GM15510 (cell line): Measurements from ENCODE around the gene STXBP1.

Experiments
- POLR2A ChIP-seq: IDR thresholded peaks from 3 replicates; pipeline ENCODE4 v1.6.1; 2011; ENCODE audit warnings: borderline replicate concordance; ENCODE audit not compliant: insufficient read length; ENCODE audit errors: extremely low read depth

The STXBP1 gene

DNA sequence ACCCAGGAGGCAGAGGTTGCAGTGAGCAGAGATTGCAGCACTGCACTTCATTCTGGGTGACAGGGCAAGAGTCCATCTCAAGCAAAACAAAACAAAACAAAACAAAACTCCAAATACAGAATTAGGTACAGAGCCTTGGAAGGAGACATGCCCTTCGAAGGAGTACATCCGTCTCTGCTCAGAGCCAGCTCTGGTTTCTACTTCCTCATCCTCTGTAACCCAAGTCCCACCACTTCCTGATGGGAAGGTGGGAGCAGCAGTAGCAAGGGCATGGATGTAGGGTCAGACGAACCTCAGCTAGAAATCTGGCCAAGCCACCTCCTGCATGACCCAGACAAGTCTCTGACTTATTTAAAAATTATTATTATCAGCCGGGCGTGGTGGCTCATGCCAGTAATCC, 16.5 kb upstream of the STXBP1 start:
- no peak for TF ChIP-seq POLR2A

DNA sequence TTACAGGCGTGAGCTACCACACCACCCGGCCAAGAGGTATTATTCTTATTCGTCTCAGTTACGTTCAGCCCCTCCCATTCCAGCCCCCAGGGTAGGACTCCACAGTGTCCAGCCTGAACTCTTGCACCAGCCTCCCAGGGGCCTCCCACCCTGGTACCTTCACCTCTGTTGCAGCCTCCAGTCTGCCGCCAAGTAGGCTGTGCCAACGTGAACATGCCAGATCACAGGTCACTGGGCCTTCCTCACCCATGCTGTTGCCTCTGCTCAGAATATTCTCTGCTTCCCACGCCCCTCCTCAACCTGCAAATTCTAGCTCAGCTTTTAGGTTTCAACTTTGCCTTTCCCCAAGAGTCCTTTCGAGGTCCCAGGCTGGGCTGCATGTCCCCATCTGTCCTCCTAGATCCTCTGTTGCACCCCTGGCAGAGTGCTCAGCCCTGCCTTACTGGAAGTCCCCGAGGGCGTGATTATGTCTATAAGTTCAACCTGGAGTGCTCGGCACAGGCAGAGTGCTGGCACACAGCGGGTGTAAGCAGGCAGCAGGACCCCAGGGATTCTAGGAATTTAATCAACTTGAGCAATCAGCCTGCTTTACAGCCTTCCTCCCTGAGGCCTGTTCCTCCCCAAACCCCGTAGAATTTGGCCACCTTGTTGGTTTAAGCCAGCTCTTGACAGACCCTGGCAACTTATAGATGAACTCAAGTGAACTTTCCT, 13.1 kb upstream of the STXBP1 start:
- no peak for TF ChIP-seq POLR2A

DNA sequence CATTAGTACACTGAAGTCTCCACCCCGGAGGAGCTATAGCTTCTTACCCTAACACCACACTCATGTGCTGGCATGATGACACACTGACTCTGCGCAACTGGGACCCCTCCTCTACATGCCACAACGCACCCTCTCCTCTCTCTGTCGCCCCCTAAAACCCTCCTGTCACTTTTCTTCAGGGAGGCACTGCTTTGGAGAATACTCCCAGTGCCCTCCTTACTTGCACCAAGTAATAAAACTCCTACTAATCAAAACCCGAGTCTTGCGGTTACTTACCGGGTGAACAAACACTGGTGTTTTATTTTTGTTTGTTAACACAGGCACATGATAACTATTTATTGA, 12.6 kb upstream of the STXBP1 start:
- no peak for TF ChIP-seq POLR2A

DNA sequence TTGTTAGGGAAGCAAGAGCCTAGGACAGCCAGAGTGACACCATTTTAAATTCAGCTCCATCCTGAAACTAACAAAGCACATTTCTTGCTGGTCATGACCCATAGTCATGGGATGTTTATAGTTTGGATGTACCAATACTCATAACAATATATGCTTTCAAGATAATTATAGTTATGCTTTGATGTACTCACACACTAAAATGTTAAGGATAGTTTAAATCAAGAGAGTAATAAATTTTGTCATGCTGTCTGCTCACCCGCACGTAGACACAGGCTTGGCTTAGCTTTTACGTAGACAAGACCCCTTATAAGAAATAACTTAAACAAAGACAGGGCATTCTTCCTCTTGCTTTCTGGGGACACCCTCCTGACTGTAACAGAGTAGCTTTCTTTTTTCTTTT, 8.9 kb upstream of the STXBP1 start:
- TF ChIP-seq POLR2A, result no peak

DNA sequence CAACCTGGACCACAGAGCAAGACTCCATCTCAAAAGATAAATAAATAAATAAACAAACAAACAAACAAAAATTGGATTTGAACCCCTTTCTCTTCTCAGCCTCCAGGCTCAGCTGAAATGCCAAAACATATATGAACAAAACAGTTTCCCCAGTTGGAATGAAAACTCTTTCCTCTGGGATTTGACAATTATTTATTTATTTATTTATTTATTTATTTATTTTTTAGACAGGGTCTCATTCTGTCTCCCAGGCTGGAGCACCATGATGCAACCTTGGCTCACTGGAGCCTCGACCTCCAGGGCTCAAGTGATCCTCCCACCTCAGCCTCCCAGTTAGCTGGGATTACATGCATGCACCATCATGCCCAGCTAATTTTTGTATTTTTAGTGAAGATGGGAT, 6.0 kb upstream of the STXBP1 start:
- no peak for TF ChIP-seq POLR2A

DNA sequence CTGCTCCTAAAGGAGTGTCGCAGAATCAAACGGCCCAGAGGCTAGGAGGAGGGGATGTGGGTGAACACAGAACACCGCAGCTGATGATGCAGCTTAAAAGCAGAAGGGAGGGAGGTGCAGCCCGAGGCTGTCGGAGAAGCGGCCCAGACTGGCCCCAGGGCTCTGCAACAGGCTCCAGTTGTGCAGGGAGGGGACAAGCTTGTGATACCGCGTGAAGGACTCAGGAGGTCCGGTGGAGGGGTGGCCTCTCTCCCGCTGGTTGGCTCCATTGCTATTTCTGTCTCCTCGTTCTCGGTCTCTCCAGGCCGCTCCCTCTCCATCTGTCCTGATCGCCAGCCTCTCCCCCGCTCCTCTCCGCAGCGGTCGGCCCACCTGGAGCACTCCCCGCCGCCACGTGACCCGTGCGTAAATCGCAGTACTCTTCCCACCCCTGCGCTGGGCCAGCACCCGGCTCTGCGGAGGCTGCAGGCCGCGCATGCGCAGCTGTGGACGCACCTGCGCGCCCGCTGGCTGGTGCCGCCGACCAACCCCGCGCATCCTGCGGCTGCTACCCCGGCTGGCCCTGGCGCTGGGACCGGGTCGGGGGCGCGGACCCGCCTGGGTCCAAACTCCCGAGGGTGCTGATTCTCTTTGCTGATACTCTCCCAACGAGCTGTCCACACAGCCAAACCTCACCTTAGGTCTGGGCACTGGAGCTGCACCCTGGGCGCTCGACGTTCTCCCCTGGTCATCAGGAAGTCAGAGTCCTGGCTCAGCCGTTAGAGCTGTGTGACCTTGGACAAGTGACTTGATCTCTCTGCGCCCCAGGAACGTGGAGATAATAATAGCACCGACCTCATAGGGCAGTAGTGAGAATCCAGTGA, 3.7 kb upstream of the STXBP1 start:
- TF ChIP-seq POLR2A, result no peak

DNA sequence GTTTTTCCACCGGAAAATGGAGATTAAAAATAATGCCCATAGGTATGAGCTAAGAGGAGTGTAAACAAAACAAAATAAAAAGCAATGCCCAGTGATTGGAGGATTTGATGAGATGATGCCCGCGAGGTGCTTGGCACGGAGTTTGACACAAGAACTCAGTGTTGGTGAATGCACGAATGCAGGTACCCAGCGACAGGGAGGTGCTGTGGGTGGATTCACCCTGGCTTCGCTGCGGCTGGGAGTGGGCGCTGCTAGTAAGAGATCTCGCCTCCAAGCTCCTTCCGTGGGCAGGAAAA, 526 bp upstream of the STXBP1 start:
- TF ChIP-seq POLR2A, result no peak

DNA sequence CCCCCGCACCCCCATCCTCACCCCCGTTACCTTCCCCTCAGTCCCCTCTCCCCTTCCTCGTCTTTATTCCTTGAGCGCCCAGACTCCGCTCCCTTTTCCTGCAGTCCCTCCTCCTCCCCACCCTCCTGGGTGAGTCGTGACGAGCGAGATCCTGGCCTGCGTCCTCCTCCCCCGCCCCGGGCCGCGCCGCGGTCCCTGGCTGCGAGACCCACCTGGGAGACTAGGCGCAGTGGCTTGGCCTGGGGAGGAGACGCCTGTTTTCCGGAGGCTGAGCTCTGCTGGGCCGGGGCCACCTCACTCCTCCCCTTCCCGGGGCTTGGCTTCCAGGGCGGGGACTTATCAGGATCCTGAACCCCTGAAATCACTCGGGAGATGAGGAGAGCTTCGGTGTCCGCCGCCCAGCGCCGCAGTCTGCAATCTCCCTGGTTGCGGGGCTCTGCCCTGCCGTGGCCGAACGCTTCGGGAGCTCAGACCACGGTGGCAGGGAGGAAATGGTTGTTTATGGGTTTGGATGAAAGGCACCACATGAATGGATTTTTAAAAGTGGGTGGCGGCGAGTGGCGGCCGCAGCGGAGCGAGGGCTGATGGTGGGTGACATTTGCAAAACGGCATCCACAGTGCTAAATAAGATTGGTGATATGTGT, 984 bp downstream of the STXBP1 start:
- no peak for TF ChIP-seq POLR2A

DNA sequence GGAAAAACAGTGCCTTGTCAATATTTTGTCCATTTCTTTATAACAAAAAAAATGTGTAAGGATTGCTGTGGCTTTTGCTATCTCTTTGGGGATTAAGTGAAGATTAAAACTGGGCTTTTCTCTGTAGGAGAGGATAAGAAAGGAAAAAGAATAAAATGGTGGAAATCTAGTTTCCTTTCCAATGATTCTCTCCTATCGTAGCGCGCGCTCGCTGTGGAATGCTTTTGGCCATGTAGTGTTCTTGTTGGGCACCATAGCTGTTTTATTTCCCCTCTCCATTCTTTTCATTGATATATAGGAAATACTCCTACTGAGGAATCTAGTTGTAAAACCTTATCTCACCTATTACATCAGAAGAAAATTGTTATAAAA, 1.5 kb downstream of the STXBP1 start:
- no peak for TF ChIP-seq POLR2A

DNA sequence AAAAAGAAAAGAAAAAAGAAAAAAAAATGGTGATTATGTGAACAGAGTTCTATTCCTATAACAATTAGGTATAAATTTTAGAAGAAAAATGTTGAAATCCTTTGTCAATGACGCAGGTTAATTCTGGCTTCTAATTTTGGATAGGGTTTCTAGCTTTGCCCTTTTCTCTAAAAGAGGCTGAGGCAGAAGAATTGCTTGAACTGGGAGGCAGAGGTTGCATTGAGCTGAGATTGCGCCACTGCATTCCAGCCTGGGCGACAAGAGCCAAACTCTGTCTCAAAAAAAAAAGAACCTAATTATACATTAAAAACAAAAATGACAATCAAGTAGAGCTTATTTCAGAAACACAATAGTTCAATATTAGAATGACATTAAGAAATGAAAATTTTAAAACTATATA, 2.9 kb downstream of the STXBP1 start:
- TF ChIP-seq POLR2A, result no peak

DNA sequence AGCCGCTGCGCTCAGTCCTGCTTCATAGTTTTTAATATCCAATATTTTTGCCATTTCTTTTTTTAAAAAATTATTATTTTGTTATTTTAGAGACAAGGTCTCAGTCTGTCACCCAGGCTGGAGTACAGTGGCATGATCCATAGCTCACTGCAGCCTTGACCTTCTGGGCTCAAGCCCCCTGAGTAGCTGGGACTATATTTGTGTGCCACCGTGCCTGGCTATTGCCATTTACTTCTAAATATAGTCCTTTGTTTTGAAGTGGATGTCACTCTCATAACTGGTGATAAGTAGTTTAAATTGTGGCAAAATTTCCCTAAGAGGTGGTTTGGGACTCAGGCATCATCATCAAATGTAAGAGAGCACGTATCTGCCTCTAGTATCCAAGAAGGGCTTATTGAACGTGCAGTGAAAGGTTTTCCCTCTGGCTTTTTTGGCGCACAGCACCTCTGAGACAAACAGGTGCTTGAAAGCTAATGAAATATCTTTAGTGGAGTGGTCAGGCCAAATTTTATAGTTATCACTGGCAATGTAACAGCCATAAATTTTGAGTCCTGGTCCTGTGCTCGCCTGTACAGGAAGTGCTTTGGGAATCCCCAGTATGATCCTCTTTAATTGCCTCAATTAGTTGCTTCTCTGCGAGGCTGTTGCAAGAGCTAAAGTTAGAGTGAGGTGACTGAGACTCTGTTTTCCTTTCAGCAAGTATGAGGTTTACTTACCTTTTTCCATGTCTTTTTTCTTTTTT, 14.8 kb downstream of the STXBP1 start:
- TF ChIP-seq POLR2A, result no peak

DNA sequence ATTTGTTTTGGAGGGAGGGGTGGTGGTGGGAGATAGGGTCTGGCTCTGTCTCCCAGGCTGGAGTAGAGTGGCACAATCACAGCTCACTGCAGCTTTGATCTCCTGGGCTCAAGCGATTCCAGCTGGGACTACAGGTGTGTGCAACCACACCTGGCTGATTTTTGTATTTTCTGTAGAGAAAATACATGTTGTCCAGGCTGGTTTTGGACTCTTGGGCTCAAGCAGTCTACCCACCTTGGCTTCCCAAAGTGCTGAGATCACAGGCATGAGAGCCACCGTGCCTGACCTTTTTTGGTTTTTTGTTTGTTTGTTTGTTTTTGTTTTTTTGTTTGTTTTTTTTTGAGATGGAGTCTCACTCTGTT, 15.4 kb downstream of the STXBP1 start:
- TF ChIP-seq POLR2A, result no peak

DNA sequence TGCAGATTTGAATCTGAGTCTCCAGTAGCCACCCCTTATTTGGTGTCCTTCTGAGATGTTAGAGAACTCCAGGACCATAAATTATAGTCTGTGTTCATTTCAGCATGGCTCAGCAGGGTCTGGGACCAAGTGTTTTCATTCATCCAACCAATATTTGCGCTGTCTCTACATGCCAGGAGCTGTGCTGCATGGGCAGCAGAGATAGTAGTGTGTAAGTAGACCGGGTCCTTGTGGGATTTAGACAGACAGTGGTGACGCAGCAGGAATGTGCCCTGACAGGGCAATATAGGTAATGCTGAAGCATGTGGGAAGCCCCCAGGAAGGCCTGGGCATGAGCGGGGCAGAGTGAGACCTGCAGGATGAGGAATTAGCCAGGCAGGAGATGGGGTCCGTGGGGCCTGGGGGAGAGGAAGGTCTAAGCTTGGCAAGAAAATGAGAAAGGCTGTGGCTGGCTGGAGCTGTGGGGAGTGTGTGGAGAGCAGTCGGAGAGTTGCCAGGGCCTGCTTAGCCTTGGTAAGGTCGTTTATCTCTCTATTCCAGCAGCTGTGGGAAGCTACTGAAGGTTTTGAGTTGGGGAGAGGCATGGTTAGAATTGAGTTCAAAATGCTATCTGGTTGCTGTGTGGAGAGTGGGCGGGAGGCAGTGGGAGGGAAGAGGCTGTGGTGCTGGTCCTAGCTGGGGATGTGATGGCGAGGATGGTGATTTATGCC, 16.8 kb downstream of the STXBP1 start:
- TF ChIP-seq POLR2A, result no peak

DNA sequence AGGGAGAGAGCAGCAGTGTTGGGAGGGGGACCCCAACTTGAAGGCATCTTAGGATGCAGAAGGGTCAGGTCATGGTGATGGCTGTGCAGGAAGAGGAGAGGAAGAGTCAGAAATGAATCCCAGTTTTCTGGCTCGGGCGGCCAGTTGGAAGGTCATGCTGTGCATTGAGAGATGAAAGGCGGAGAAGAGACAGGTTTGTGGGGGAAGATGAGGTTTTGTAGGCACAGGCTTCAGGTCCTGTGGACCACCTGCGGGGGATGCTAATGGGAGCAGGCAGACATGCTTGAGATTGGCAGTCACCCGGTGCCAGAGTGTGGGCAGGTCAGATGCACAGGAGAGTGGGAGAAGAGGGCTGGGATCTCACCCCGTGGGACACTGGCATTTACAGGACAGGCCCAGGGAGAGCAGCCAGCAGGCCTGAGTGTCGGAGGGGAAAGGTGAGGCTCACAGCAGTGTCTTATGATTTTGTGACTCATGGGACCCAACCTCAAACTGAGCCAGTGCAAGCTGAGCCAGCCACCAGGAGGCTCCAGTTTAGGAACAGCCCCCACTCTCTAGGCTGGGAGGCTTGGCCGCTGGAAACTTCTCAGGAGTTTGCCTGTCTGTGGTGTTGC, 17.5 kb downstream of the STXBP1 start:
- no peak for TF ChIP-seq POLR2A

DNA sequence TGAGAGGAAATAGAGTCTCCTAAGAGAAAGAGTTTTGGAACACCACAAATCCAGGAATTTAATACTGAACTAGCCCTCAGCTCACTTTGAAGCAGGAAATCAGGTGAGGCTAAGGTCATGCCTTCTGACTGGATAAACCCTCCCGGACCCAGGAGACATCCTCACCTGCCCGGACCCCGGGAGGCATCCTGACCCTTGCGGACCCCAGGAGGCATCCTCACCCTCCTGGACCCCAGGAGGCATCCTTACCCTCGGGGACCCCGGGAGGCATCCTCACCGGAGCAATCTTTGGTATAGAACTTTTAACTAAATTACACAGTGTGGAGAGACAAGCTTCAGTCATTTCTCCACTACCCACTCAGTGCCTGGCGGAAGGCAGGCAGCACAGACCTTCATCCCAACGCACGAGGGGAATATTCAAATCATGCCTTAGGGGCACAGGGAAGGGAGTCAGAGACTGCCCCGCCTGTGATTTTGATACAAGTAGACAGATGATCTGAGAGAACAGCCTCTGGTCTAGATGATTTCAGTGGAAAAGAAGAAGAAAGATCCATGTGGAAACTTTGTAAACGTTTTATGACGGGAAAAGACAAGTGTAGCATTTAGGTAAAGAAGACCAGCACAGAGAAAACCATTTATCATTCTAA, 21.3 kb downstream of the STXBP1 start:
- no peak for TF ChIP-seq POLR2A

DNA sequence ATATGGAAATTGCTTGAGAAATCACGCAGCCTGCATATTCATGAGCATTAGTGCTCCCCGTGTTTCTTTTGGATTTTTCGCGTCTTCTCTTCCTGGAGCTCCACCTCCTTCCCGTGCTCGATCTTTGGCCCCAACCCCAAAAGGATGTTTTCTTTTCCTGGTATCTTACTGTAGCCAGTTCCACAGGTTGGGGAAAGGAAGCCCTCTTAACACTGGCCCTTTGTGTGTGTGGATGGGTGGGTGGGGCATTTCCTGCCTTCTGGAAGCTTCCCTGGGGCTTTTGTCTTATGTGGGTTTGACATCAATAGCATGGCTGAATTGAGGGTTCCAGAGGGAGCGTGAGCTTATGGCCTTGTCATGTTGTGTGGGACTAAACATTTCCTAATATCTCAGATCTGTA, 21.9 kb downstream of the STXBP1 start:
- TF ChIP-seq POLR2A, result no peak
